Astrocyte (in vitro differentiated cells and primary cell): ENCODE data around the gene CHRNA3.

Experiments used
- EZH2 ChIP-seq: IDR thresholded peaks from 2 replicates; pipeline ENCODE4 v1.6.1; 2012; ENCODE audit warnings: mild to moderate bottlenecking, low read length, inconsistent platforms; ENCODE audit not compliant: insufficient read depth
- TF ChIP-seq, protein P1 (sequence below): IDR thresholded peaks from 2 replicates; pipeline ENCODE4 v1.5.1; 2011; ENCODE audit warnings: low read depth, mild to moderate bottlenecking, inconsistent platforms, low read length, moderate library complexity; ENCODE audit not compliant: insufficient read depth

DNA sequence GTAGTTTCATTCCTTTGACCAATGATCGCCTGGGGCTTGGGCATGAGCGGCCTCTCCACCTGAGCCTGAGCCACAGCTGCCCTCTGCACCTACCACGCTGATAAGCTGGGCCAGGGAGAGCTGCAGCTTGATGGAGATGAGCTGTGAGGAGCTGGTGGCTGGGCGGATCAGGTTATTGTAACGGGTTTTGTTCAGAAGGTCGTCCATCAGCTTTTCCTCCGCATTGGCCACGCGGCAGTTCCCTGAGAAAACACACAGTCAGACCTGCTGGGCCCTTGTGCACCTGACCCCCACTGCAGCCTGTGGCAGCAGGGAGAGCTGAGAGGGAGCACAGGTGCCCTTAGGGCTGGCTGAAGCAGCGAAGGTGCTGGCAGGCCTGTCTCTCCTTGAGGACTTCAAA, 14.6 kb upstream of the CHRNA3 start:
- TF ChIP-seq, protein P1, sequence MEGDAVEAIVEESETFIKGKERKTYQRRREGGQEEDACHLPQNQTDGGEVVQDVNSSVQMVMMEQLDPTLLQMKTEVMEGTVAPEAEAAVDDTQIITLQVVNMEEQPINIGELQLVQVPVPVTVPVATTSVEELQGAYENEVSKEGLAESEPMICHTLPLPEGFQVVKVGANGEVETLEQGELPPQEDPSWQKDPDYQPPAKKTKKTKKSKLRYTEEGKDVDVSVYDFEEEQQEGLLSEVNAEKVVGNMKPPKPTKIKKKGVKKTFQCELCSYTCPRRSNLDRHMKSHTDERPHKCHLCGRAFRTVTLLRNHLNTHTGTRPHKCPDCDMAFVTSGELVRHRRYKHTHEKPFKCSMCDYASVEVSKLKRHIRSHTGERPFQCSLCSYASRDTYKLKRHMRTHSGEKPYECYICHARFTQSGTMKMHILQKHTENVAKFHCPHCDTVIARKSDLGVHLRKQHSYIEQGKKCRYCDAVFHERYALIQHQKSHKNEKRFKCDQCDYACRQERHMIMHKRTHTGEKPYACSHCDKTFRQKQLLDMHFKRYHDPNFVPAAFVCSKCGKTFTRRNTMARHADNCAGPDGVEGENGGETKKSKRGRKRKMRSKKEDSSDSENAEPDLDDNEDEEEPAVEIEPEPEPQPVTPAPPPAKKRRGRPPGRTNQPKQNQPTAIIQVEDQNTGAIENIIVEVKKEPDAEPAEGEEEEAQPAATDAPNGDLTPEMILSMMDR = no peak
- no peak for TF ChIP-seq EZH2
